H1 (cell line): Measurements from ENCODE around the gene DGKD.

Experiments
- CEBPB ChIP-seq: IDR thresholded peaks from 2 replicates; pipeline ENCODE4 v1.6.1; 2012; ENCODE audit warnings: low read depth, low read length
- EP300 ChIP-seq, 2 experiments: IDR thresholded peaks; 1 replicate in 1 of 2; 2 replicates in 1 of 2; pipeline ENCODE4 v1.6.1; 2011 to 2012; ENCODE audit warnings: low read depth in 2 of 2, low read length in 2 of 2, mild to moderate bottlenecking in 2 of 2, borderline replicate concordance in 1 of 2, inconsistent platforms in 1 of 2, moderate library complexity in 1 of 2
- GTF2F1 ChIP-seq: IDR thresholded peaks from 2 replicates; pipeline ENCODE4 v1.6.1; 2012; ENCODE audit warnings: low read depth, low read length, improper control_type of control experiment, borderline replicate concordance
- HDAC6 ChIP-seq: IDR thresholded peaks from one replicate; pipeline ENCODE4 v1.7.1; 2012; ENCODE audit warnings: low read depth, mild to moderate bottlenecking, inconsistent platforms, low read length, moderate library complexity
- KDM5A ChIP-seq: fragments of 200-600 bp; IDR thresholded peaks from 2 replicates; pipeline ENCODE4 v1.7.1; 2012; ENCODE audit warnings: mild to moderate bottlenecking, low read length, inconsistent platforms, mixed read lengths
- YY1 ChIP-seq: IDR thresholded peaks from 2 replicates; pipeline ENCODE4 v1.6.1; 2011; ENCODE audit warnings: low read depth, mild to moderate bottlenecking, low read length
- TF ChIP-seq, protein P1 (sequence below), 3 experiments: IDR thresholded peaks; 1 replicate in 2 of 3; 2 replicates in 1 of 3; pipeline versions ENCODE4 v1.5.1 to v1.6.1; 2011; ENCODE audit warnings: low read length in 3 of 3, mild to moderate bottlenecking in 3 of 3, inconsistent platforms in 2 of 3, low read depth in 1 of 3, moderate library complexity in 1 of 3; ENCODE audit not compliant: insufficient read depth in 1 of 3; ENCODE audit errors: control extremely low read depth in 1 of 3

DNA sequence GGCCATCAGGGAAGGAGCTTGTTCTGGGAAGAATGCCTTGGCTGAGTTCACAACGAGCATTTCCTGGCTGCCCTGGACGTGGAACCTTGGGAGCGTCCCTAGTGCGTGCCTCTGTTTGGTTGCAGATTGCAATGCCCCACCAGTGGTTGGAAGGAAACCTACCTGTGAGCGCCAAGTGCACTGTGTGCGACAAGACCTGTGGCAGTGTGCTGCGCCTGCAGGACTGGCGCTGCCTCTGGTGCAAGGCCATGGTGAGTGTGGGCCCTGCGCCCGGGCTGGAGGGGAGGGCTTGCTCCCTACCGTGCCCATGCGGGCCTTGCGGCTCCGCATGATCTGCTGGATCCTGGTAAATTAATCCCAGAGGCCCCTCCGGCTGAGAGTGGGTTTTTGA is 81.9 kb downstream of the DGKD start:
- TF ChIP-seq EP300 (IDR thresholded peaks at IDR 0.05; ENCODE audit: borderline replicate concordance in 1 of 2, low read depth in 2 of 2, low read length in 2 of 2): no peak
- no peak for TF ChIP-seq GTF2F1
- TF ChIP-seq HDAC6: no peak
- TF ChIP-seq, protein P1, sequence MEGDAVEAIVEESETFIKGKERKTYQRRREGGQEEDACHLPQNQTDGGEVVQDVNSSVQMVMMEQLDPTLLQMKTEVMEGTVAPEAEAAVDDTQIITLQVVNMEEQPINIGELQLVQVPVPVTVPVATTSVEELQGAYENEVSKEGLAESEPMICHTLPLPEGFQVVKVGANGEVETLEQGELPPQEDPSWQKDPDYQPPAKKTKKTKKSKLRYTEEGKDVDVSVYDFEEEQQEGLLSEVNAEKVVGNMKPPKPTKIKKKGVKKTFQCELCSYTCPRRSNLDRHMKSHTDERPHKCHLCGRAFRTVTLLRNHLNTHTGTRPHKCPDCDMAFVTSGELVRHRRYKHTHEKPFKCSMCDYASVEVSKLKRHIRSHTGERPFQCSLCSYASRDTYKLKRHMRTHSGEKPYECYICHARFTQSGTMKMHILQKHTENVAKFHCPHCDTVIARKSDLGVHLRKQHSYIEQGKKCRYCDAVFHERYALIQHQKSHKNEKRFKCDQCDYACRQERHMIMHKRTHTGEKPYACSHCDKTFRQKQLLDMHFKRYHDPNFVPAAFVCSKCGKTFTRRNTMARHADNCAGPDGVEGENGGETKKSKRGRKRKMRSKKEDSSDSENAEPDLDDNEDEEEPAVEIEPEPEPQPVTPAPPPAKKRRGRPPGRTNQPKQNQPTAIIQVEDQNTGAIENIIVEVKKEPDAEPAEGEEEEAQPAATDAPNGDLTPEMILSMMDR (IDR thresholded peaks at IDR 0.05; ENCODE audit: control extremely low read depth in 1 of 3, insufficient read depth in 1 of 3, low read depth in 1 of 3, low read length in 3 of 3): no peak
- TF ChIP-seq KDM5A: no peak
- TF ChIP-seq CEBPB: no peak
- no peak for TF ChIP-seq YY1
